ENCODE measurements around the gene TRIP13.

DNA sequence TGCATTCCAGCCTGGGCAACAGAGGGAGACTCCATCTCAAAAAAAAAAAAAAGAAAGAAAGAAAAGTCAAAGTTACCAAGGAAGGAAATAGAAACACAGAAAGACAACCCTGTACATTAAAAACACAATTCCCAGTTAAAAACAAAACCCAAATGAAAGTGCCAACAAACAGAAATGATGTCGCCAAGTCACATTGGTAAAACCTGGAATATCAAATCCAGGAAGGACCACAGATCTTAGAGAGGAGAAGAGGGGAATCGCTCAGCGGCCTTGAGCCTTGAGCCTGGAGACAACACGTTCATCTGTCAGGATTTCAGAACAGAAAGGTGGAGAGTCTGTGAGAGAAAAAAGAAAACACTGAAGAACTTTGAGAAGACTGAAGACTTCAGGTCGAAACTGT lies 40.7 kb upstream of the TRIP13 start:
- TF ChIP-seq, protein P1, sequence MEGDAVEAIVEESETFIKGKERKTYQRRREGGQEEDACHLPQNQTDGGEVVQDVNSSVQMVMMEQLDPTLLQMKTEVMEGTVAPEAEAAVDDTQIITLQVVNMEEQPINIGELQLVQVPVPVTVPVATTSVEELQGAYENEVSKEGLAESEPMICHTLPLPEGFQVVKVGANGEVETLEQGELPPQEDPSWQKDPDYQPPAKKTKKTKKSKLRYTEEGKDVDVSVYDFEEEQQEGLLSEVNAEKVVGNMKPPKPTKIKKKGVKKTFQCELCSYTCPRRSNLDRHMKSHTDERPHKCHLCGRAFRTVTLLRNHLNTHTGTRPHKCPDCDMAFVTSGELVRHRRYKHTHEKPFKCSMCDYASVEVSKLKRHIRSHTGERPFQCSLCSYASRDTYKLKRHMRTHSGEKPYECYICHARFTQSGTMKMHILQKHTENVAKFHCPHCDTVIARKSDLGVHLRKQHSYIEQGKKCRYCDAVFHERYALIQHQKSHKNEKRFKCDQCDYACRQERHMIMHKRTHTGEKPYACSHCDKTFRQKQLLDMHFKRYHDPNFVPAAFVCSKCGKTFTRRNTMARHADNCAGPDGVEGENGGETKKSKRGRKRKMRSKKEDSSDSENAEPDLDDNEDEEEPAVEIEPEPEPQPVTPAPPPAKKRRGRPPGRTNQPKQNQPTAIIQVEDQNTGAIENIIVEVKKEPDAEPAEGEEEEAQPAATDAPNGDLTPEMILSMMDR (IDR thresholded peaks at IDR 0.05; ENCODE audit: low read depth, low read length, poor library complexity, severe bottlenecking): no peak
- TF ChIP-seq EZH2phosphoT487 (IDR thresholded peaks at IDR 0.05; ENCODE audit: borderline replicate concordance, low read length): no peak
